ENCODE data around the gene SIN3B.

SIN3B gene

GRCh38 chr19:16889883-16890460 lies 60.8 kb downstream of the SIN3B start:
- no peak for DNase-seq

GRCh38 chr19:16890461-16891184 lies 61.4 kb downstream of the SIN3B start:
- no peak for DNase-seq

GRCh38 chr19:16891696-16892382 lies 62.6 kb downstream of the SIN3B start:
- no peak for DNase-seq

GRCh38 chr19:16892436-16892835 lies 63.2 kb downstream of the SIN3B start:
- DNase-seq = no peak

DNA sequence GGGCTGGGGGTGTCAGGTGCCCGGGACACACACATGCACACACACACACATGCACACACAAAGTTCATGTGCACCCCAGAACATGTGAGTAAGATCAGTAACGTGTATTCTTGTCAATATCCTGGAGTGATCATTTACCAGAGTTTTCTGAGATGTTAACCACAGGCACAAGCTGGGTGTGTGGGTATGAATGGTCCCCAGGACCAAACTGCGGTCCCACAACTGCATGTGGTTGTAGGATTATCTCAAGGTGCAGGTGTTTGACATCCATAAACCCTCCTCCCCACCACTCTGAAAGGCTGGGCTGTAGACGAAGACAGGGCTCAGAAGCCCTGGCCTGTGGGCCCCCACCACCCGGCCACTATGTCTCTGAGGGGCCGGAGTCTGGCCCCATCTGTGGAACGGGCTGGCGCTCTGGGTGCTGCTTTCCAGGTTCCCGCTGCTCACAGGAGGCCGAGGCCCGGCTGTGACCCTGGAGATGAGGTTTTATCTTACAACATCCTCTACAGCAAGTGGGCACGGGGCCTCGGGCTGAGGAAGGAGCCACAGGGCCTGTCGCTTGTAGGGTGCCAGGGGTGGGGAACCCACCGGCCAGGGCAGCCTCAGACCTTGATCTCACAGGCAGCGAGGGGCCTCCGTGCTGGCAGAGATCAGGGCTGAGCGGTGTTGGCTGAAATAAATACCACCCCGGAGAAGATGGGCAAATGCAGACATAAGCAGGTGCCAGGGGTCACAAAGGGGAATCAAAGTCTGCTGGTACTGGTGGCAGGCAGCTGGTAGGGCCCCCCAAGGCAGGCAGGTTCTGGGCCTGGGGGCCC lies 63.9 kb downstream of the SIN3B start:
- DNase-seq = no peak

- DNase-seq = no peak
Measured at GRCh38 chr19:16893686-16893989, 64.4 kb downstream of the SIN3B start.

- DNase-seq = no peak
Measured at GRCh38 chr19:16894080-16894479, 64.9 kb downstream of the SIN3B start.

- no peak for DNase-seq
Measured at GRCh38 chr19:16895467-16896145, 66.4 kb downstream of the SIN3B start.

- no peak for DNase-seq
Measured at GRCh38 chr19:16896146-16897028, 67.2 kb downstream of the SIN3B start.

DNA sequence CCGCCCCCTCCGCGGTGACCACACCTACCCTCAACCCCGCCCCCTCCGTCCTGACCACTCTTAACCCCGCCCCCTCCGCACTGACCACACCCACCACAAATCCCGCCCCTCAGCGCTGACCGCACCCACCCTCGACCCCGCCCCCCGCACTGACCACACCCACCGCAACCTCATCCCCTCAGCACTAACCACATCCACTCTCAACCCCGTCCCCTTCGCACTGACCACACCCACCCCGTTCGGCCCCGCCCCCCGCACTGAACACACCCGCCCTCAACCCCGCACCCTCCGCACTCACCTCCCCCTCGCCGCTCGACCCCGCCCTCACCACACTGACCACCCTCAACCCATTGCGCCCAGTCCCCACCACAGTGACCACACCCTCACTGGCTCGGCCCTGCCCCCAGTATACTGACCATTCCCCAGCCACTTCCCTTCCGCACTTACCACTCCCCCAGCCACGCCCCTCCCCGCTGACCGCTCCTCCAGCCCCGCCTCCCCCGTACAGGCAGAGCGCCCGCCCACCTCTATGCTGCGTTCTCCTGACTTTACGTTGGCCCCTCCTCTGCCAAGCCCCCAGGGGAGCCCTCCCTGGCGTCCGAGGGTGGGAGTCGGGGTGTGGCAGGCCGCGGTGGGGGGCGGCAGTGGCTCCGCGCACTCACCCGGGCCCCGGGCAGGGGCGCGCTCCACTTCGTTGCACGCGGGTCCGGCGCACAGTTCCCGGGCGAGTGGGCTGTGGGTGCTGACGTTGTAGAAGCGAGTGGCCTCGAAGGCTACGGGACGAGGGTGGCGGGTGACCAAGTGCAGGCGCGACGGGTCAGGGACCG lies 68.0 kb downstream of the SIN3B start:
- peak; percentile 58 for DNase-seq

GRCh38 chr19:16897856-16898161 lies 68.6 kb downstream of the SIN3B start:
- no peak for DNase-seq

GRCh38 chr19:16898361-16899015 lies 69.3 kb downstream of the SIN3B start:
- DNase-seq = no peak

- DNase-seq = no peak
Measured at GRCh38 chr19:16899566-16900075, 70.4 kb downstream of the SIN3B start.

- DNase-seq = no peak
Measured at GRCh38 chr19:16901491-16902175, 72.4 kb downstream of the SIN3B start.

- DNase-seq = no peak
Measured at GRCh38 chr19:16902545-16902944, 73.3 kb downstream of the SIN3B start.

DNA sequence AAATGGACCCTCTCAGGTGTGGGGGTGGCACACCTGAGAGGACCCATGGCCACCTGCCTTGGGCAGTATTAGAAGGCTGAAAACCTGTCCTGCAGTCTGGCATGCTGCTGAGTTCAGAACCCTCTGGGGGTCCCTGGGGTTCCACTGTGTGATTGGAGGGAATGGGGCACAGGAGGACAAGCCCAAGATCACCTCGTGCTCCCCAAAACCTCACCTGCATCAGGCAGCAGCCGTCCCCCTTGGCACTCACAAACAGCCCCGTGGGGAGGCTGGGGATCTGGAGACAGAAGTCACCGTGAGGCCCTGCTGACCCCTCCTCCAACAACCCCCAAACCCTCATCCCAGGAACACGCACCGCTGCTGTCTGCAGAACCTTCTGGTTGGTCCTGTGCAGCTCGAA lies 74.1 kb downstream of the SIN3B start:
- no peak for DNase-seq

DNA sequence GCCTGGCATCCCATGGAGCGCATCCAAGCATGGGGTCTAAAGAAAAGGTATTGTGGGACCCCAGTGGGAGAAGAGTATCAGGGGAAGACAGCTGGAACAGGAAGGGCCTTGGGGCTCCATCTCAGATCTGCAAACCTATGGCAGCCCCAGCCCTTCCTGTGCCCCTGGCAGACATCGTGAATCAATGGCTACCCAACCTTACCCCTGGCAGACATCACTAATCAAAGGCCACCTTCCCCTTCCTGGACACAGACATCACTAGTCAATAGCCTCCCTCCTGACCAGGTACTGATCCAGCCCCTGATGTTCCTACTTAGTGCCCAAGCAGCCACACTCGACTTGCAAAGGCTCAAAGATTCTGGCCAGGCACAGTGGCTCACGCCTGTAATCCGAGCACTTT lies 75.4 kb downstream of the SIN3B start:
- no peak for DNase-seq

DNA sequence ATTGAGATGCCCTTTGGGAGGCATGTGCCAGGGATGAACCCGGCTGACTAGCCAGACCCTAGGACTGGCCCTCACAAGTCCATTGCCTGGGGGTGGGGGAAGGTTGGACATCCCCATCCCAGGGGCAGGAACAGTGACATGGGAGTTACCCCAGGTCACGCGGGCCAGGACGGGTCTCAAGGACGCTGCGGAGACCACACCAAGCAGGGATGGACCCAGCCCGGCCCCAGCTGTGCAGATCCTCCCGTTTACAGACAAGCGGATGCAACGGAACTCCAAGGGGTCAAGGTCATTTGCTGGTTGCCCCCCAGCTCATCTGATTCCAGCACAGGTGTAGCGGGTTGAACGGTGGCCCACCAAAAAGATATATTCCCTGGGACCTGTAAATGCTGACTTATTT lies 79.6 kb downstream of the SIN3B start:
- DNase-seq = no peak

DNA sequence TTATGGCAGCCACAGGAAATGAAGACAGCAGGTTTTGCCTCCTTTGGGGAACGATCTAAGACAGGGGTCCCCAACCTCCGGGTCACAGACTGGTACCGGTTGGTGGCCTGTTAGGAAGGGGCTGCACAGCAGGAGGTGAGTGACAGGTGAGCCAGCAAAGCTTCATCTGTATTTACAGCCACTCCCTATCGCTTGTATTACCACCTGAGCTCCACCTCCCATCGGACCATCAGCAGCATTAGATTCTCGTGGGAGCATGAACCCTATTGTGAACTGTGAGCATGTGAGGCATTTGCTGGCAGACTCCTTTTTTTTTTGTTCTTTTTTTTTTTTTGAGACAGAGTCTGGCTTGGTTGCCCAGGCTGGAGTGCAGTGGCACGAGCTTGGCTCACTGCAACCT lies 81.8 kb downstream of the SIN3B start:
- no peak for DNase-seq

DNA sequence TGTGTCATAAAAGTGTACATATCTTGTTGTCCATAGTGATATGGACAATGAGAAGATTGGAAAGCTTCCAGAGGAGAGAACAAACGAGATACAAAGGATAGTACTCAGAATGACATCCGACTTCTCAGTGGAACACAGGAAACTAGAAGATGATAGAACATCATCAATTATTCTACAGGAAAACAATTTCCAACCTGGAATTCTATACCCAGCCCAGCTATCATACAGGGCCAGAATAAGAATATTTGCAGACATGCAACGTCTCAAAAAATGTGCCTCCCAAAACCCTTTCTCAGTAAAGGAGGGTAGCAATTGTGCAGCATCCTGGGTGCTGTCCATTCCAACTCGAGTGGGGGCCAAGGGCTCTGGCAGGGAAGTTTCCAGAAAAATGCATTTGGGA lies 83.6 kb downstream of the SIN3B start:
- DNase-seq = no peak

All from activated CD4-positive, alpha-beta T cell treated with anti-CD3 and anti-CD28 coated beads, Interleukin-2, amount 50 U/mL, for 1 hour (primary cell).